NCI-H1694 treated with DMSO at 0.1 percent for 48 hours (cell line): ENCODE results near the gene ASIC2.

Experiments used
- DNase-seq: peaks from one replicate; lab custom pipeline; 2025; lab: John Stamatoyannopoulos, UW

Gene ASIC2

DNA sequence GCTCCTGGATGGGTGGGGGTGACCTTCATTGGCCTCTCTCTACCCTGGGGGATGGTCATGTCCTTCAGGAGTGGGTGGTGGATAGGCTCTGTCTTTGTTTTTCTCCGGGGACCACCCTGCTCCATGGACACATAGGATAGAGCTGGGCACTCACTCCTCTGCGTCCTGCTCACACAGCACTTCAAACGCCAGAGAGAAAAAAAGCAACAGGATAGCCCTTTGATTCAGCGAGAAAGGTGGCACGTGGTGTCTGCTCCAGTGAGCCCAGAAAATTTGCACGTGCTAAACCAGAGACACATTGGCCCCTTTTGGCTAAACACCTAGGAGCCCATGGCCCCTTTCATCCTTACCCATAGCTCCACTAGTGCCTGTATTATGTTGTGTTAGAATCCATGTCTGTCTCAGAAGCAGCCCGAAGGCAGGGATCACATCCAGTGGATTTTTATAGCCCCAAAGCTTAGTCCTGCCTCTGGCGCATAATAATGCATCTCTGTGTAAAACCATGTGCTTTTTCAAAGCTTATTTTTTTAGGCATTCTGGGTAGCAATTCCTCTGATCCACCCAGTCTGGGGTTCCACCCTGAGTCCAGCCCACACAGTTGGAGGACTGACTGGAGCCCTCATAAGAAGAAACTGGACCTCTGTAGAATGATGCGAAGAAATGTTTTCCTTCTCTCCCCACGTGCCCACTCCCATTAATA, 90.1 kb downstream of the ASIC2 start:
- no peak for DNase-seq

DNA sequence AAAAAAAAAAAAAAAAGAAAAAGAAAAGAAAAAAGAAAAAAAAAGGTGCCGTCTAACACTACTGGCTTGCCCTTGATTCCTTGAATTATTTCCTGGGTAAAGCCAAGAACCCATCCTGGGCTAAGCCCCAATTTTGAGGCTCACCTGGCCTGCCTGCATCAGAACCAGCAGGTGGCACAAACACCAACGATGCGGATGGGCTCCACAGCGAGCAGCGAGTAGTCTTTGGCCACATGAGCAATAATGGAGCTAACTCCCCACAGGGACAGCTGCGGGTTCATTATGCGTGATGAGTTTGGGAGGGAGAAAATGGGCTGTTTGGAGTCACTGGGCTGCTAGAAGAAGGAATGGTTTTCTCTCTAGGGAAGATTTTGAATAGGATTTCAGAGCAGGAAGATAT, 91.1 kb downstream of the ASIC2 start:
- DNase-seq, result no peak

DNA sequence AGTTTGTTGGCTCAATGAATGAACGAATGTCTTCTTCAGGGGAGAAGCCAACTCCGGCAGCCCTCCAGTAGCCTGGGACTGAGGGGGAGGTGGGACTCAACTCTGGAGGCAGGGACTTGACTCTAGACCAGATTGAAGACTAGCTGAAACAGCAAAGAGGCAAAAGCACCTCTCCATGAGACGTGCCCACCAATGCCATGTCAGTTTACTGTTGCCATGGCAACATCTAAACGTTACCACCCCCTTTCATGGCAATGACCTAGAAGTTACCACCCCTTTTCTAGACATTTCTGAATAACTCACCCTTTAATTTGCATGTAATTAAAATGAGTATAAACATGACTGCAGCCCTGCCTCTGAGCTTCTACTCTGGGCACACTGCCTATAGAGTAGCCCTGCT, 91.8 kb downstream of the ASIC2 start:
- DNase-seq, result no peak

DNA sequence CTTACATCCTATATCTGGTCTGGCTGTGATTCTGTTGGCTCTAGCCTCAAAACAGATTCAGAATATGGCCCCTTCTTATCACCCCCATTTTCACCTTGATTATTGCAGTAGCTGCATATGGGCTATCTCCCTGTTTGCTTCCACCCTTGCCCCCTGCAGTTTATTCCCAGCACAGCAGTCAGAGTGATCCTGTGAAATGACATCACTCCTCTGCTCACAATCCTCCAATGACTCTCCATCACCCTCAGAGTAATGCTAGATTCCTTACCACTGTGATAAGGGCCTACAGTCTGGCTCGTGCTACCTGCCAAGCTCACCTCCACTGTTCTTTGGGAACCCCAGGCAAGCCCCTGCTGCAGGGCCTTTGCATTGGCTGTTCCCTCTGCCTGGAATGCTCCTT, 92.5 kb downstream of the ASIC2 start:
- DNase-seq, result no peak

DNA sequence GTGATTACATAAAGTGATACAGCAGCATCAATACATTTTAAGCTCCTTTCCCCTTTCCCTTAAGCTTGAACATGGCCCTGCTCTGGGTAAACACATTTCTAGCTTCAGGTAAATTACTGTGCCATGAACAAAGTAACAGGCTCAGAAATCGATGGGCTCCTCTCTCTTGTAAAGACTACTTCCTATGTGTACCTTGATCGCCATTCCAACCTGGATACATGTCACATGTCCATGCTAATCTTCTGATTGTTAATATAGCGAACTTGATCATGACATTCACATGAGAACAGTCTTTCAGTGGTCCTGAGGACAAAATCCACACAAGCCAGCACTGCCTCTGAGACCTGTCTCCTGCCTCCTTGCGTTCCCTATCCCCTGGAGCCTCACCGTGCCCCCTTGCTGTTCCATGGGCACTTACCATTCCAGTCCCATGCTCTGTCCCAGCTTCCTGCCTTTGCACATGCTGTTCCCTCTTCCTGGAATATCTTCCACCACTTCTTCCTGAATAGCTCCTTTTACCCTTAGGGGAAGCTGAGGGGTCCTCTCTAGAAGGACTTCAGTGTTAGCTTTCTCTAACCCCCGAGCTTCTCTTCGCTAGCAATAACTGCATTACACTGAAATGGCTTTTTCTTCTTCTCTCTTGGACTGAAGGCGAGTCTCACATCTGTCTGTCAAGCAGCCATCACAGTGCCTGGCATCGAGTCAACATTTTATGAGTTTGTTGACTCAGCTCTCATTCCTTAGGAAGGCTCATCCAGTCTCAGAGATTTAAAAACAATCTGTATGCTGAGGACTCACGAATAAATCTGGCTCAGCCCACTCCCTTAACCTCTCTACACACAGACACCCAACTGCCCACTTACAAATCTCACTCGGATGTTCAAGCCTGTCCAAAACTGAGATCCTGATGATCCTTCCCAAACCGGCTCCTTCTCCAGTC, 93.3 kb downstream of the ASIC2 start:
- DNase-seq, result no peak

DNA sequence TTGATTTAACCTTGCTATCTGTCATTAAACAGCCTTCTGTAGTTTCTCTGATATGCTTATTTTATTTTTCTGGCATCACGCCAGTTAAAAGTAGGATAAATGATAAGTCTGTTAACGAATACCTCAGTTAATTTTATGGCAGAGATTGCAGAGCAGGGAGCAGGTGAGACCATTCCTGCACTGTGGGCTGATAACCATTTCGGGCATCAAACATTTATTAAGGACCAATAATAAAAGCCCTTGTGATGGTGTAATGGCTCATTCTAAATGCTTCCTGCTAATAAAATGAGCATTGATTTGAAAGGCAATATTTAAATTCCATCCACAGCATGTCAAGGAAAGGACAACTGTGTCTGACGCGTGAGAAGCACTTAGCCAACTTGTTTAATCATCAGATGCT, 94.1 kb downstream of the ASIC2 start:
- no peak for DNase-seq

DNA sequence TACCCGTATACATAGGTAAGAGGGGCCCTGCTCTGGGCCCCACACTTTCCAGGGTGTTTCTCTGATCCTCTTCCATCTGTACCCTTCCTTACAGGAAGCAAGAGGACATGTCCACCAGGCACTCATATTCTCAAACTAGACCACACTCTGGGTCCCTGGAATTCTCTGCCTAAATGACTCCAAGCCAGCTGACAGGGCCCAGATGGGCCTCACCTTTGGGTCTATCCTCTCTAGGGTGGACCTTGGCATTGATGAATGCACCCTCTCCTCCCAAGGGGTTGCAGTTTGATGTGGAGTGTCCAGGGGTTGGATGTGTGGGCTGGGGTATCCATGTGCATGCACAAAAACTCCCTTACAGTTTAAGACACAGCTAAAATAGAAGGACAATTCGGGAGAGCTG, 95.8 kb downstream of the ASIC2 start:
- DNase-seq, result no peak

DNA sequence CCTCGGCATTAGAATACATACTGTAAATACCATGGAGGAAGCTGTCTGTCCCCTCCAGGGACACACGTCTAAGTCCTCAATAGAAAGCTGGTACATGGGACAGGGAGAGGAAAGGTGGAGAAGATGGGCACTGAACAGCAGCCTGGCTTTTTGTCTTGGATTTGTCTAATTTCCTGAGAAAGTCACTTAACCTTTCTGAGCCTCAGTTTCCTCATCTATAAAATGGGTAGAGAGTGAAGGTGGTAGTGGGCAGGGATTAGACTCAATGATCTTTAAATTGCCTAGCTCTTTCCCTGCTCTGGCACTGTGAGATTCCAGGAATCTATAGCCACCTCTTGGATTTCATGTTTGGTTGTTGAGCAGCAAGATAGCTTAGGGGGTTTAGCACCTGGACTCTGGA, 96.2 kb downstream of the ASIC2 start:
- DNase-seq, result no peak

DNA sequence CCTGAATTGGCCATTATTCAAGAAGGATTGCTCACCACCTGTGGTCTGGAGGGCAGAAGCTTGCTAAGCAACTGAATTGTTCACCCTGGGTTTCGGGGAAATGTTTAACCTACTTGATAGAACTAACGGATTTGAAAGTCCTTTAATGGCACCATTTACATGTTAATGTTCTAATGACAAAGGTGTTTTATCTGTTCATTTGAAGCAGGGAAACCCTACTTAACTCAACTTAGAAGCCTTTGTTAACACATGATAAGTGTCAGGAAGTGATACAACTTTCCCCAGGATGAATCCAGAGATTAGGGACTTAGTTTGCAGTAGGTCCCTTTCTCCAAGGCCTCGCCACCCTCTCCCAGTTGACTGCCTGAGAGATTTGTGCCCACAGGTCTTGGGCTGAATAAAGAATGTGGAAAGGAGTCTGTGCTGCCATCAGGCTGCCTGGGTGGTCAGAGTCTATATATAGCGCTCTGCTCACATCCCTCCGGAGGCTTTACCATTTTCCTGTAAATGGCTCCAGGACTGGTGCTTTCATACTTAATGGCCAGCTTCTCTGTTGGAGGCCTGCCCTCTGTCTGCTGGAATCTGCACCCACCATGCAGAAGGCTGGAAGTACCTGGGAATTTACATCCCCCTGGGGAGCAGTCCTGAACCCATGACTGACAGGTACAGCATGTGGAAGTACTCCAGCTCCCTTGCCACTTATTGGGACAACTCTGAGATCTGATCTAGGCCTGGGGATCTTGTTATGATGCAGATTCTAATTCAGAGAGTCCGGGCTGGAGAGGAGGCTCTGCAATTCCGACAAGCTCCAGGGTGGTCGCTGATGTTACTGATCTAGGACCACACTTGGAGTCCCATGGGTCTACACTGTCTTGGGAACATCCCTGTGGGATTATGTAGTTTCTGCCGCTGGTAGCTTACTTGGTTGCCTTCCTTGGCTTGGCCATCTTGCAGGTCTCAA, 99.9 kb downstream of the ASIC2 start:
- DNase-seq, result no peak

DNA sequence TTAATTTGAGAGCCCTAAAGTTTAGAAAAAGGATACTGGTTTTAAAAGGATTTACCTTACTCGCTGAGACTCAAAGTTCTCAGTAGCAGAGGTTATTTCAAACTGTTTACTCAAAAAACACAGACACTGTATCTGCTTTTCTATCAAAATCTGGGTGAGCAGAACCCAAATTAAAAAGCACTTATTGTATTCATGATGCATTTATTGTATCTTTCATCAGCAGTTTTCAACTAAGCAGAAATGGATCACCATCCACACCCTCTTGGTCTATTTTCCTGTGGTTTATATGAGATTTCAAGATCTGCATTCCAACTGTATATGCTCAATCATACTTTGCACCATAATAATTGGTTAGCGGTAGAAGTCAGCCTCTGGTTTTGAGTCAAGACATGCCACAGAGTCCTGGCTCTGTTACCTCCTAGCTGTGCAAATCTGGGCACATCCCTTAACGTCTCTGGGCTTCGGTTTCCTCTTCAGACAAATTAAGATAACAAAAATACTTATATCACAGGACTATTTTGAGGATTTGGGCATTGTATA, 109.5 kb downstream of the ASIC2 start:
- DNase-seq, result no peak

DNA sequence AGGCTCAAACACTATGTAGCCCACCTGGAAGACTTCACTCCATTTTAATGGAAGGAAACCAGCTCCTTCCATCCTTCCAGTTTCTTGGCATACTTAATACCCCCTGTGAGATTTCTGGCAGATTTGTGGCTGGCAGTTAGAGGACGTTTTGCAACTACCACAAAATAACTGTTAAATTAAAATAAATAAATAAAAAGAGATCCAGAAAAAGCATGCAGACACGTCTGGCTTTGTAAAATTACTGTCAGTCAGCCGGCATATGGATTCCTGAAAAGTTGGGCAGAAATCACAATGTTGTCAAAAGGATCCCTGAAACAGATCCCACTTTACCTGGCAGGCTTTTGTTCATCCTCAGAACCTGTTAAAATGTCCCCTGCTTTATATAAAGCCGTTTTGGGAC, 113.9 kb downstream of the ASIC2 start:
- no peak for DNase-seq

DNA sequence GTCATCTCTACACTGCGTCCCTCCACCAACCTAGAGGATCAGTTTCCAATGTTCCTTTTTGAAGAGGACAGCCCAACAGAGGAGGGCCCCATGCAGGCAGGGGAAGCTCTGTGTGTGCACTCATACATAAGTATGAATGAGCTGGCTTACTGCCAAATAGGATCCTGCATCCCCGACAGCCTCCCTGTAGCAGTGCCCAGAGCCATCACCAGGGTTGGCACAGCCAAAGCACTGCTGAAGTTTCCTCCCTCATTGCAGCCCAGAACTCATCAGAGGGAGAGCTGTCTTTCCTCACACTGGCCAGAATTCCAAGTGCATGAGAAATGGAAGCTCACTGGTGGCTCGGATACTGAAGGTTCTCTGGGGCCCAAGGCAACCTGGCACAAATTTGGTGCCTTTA, 114.4 kb downstream of the ASIC2 start:
- DNase-seq, result no peak

DNA sequence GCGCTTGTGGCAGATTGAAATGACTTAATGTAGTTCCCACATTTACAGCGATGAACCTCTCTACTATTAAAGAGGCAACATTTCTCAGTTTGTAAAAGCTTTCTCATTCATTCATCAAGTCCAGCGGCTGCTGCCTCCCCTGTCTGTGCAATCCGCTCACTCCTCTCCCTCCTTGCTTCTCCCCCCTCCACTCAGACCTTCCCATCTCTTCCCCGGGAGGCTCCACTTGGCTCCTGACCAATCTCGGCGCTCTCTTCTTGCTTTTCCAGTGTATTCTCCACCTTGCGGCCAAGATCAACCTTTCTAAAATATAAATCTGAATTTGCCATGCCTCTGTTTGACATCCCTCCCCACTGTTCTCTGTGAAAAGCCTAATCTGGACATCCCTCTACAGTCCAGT, 117.5 kb downstream of the ASIC2 start:
- DNase-seq, result no peak

DNA sequence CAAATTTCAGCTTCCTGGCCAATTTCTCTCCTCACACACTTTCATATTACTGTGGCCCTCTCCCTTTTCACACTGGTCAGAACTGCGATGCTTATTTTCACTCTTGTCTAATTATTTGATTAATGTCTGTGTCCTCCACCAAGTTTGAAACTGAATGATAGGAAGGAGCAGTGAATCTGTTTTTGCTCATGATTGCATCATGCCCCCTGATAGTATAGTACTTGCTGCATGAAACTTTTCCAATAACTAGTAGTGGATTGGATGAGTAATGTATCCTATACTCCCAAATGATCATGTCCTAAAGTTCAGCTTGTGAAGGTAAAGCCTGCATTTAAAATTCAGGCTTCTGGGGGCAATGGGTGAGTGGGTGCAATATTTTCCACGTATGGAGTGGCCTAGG, 121.2 kb downstream of the ASIC2 start:
- DNase-seq, result no peak

DNA sequence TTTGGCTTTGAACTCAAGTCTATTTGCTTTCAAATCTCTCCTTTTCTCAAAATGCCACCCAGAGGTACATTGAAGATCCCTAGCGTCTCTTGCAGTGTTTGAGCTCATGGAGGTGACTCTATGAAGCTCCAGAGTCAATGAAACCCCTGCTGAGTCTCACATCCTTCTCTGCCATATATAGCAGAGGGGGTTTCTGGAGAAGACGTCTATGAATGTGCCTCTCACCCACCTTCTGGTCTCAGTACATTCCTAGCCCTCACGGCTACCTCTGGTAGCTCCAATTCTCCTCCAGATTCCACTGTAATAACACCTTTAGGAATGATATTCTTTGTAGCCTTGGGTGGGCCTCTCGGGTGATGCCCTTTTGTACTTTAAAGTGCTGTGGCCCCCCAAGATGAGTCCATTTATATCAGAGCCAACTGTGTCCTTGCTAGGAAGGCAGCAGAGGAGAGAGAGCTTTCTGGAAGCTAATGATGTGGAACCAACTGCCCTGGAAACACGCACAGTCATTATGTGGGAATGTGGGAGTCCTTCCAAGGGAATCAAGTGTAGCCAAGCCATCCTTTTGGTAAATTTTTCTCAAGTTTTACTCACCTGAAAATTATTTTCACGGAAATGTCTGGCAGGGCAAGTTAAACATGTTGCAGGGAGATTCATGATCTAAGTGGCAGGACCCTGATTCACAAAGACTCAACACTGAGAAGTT, 123.4 kb downstream of the ASIC2 start:
- no peak for DNase-seq

DNA sequence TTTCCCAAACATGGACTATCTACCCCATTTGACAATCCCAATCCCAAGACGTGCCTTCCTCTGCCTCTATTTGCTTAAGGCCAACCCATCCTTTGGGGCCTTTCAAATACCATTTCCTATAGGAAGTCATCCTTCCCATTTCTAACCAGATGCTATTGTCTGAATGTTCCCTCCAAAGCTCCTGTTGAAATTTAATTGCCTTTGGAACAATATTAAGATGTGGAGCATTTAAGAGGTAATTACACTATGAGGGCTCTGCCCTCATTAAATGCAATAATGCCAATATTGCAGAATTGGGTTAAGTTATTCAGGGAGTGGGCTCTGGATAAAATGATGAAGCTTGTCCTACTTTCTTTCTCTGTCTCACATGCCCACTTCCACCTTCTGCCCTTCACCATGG, 125.4 kb downstream of the ASIC2 start:
- no peak for DNase-seq

DNA sequence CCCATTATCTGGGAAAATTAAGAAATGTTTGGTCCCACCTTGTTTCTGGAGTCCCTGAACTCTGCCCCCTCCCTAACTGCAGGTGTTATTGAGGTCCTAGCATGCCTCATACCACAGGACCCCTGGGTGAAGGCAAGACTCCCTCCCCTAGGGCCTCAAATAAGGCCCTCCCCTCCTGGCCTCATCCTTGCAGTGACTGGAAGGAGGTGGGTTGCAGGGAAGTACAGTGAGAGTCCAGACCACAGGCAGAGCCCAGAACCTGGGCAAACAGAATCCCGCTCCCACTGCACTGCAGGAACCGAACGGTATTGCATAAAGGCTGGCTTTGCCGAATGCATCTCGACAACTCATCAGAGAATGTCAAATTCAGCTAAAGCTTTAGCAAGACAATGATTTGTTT, 126.6 kb downstream of the ASIC2 start:
- DNase-seq, result no peak

DNA sequence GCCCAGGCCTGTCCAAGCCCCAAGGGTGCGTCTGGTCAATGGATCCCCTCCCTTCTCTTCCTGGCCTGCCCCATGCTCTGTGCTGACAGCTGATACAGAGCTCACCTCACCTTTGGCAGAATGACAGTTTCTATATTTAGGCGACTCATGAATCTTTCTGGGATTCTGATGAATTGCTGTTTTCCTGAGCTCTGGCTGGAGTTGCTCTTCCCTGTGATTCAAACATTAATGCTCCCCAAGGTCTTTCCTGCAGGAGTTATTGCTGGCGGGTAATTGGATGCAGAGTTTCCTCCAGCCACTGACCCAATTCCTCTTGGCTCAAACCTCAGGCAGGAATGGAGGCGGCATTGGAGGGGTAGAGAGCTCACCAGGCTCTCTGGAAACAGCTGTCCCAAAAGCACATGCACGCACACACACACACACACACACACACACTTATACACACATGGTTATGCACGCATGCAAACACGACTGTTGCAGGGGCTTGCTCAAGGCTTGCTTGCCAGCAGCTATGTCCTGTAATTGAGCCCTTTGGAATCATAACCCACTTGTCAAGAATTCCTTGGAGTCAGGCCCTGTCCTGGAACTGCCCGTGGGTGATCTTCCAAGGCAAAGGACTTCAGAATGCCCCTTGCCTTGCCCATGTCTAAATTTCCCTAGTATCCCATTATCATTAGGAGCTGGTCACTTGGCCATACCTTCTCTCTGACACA, 128.8 kb downstream of the ASIC2 start:
- DNase-seq, result no peak

DNA sequence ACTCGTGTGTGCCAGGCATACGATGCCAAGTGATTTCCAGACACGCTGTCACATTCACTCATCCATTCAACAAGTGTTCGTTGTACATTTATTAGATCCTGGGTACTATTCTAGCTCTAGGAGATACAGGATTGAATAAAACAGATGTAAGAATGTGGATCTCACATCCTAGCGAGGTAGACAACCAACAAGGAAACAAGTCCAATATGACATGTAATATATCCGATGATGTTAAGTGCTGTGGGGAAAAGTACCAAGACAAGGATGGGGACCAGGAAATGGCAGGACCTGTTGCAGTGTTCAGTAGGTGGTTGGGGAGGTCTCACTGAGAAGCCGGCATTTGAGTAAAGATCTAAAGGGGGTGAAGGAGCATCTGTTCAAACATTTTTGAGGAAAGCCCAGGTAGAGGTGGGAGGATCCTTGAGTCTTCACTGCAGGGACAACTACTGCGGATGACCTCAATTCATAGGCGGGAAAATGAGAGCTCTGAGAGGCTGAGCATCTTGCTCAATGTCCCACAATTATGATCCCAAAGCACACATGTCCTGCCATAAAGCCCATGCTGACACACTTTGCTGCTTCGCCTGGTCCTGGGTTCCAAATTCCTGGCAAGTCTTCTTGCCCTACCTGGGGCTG, 129.4 kb downstream of the ASIC2 start:
- DNase-seq, result no peak

DNA sequence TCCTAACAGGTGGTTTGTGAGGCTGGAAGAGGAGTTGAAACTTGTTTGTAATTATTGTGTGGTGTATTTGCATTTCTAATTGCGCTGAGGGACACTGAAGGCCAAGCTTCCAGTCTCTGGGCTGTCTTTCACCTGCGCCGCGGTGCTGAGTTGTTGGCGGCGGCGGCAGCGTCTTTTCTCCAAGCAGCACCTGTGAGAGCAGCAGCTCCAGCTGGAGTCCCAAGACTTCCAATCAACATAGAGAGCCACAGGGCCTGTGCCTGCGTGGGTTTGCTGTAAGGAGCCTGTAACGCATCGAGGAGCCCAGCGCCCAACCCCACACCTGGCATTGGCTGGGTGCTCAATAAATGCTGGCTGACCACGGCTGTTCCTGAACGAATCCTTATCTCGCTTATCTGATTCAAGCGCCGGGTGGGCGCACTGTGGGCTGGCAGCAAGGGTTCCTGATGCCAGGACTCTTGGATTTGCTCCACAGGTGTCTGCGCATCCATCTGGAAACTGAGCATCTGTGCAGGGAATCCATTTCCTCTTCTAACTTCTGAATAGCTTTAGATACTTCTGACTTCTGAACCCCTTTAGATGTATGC, 138.1 kb downstream of the ASIC2 start:
- DNase-seq, result no peak
